ENCODE measurements around the gene BRAT1.

Gene BRAT1

DNA sequence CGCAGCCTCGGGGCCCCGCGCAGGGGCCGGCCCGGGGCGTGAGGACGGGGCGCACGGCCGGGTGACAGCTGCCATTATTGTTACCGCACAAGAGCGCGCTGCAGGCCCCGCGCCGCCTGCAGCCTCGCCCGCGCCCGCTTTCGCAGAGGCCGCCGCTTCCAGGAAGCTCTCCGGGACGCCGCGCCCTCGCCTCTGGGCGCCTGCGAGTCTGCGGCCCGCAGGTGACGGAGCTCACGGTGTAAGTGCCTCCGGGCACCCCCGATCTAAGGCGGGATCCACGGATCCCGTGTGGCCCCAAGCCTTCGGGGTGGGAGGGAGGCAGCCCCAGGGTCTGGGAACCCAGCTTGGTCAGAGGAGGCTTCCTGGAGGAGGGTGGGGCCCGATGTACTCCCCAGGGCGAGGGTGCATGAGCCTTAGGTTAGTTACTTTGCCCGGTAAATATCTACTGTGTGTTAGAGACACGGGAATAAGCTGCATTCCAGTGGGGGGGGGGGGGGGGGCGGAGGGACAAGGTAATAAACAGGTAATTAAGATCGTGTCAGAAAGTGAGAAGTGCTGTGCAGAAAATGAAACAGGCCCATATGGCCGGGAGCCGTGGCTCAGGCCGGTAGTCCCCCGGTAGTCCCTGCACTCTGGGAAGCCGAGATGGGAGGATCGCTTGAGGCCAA lies 4.1 kb upstream of the BRAT1 start:
- TF ChIP-seq, protein P1, sequence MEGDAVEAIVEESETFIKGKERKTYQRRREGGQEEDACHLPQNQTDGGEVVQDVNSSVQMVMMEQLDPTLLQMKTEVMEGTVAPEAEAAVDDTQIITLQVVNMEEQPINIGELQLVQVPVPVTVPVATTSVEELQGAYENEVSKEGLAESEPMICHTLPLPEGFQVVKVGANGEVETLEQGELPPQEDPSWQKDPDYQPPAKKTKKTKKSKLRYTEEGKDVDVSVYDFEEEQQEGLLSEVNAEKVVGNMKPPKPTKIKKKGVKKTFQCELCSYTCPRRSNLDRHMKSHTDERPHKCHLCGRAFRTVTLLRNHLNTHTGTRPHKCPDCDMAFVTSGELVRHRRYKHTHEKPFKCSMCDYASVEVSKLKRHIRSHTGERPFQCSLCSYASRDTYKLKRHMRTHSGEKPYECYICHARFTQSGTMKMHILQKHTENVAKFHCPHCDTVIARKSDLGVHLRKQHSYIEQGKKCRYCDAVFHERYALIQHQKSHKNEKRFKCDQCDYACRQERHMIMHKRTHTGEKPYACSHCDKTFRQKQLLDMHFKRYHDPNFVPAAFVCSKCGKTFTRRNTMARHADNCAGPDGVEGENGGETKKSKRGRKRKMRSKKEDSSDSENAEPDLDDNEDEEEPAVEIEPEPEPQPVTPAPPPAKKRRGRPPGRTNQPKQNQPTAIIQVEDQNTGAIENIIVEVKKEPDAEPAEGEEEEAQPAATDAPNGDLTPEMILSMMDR (IDR thresholded peaks at IDR 0.05; ENCODE audit: unreplicated experiment in 3 of 3) = no peak
- Mint-ChIP-seq H3K4me3 (peak overlapping the region; percentile 81 to 84 (median 83)), H3K27ac (peak overlapping the region in 1 of 3 experiments; percentile 50), H3K9me3 (no peaks in the 10 kb centered on the region), H3K27me3 (ENCODE audit: low read depth) (no peaks in the 10 kb centered on the region), H3K4me1 (peaks cover 11% of the 10 kb centered on the region), H3K36me3 (ENCODE audit: low read depth) (peaks cover 4% of the 10 kb centered on the region)

DNA sequence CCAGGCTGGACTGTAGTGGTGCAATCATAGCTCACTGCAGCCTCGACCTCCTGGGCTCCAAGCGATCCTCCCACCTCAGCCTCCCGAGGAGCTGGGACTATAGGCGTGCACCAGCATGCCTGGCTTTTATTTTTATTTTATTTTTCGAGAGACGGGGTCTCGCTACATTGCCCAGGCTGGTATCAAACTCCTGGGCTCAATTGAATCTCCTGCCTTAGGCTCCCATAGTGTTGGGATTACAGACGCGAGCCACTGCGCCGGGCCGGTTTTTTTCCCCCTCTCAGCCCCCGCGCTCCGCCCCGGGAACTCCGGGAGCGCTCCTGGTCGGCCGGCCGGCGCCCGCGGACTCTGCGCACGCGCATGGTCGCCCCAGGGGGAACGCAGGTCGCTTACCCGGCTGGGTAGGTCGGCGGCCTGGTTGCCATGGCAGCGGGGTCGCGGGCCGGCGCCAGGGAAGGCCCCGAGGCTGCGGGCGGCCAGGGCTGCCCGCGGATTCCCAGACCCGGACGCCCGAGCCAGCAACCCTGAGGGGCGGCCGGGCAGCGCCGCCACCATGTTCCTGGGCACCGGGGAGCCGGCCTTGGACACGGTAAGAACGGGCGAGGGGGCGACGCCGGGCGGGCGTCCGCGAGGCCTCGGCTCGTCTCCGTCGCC lies 3.4 kb upstream of the BRAT1 start, which contains the start of gene IQCE:
IQCE (plus strand) TSS at position 351 of the 654 bp plus-strand sequence; CDS start at position 554, 203 bp downstream.
- peaks cover 16% of the 10 kb centered on the region for H3K4me1 Mint-ChIP-seq
- peak within 1 kb of the TSS; percentile 70 to 91 (median 73) for H3K27ac Mint-ChIP-seq
- peaks cover 8% of the 10 kb centered on the region for H3K36me3 Mint-ChIP-seq (ENCODE audit: low read depth)
- no peaks in the 10 kb centered on the region for H3K9me3 Mint-ChIP-seq
- H3K4me3 Mint-ChIP-seq = peak within 1 kb of the TSS; percentile 83 to 91 (median 91)
- no peaks in the 10 kb centered on the region for H3K27me3 Mint-ChIP-seq (ENCODE audit: low read depth)
- TF ChIP-seq, protein P1 (IDR thresholded peaks at IDR 0.05; ENCODE audit: unreplicated experiment in 3 of 3) = no peak

DNA sequence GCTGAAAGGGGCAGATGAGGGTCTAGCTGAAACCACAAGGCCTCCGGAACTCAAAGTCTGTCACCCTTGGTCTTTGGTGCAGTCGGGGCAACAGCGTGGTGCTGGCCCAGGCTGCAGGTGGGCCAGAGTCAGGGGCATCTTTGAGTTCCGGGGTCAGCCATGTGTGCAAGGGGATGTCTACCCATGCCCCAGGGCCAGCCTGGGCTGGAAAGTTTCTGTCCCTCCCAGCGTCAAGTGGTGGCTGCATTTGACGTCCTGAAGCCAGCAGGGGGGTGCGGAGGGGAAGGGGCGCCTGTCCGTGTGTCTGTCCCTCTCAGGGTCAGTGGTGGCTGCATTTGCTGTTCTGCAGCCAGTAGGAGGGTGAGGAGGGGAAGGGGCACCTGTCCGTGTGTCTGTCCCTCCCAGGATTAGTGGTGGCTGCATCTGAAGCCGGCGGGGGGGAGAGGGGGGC lies 638 bp downstream of the BRAT1 start:
- H3K4me1 Mint-ChIP-seq = peaks cover 17% of the 10 kb centered on the region
- peaks cover 25% of the 10 kb centered on the region for H3K36me3 Mint-ChIP-seq (ENCODE audit: low read depth)
- H3K9me3 Mint-ChIP-seq = no peaks in the 10 kb centered on the region
- TF ChIP-seq, protein P1 (IDR thresholded peaks at IDR 0.05; ENCODE audit: unreplicated experiment in 3 of 3) = no peak
- H3K27me3 Mint-ChIP-seq (ENCODE audit: low read depth) = no peaks in the 10 kb centered on the region
- peak overlapping the region; percentile 86 to 89 (median 89) for H3K4me3 Mint-ChIP-seq
- H3K27ac Mint-ChIP-seq = peak overlapping the region; percentile 74 to 98 (median 91)

DNA sequence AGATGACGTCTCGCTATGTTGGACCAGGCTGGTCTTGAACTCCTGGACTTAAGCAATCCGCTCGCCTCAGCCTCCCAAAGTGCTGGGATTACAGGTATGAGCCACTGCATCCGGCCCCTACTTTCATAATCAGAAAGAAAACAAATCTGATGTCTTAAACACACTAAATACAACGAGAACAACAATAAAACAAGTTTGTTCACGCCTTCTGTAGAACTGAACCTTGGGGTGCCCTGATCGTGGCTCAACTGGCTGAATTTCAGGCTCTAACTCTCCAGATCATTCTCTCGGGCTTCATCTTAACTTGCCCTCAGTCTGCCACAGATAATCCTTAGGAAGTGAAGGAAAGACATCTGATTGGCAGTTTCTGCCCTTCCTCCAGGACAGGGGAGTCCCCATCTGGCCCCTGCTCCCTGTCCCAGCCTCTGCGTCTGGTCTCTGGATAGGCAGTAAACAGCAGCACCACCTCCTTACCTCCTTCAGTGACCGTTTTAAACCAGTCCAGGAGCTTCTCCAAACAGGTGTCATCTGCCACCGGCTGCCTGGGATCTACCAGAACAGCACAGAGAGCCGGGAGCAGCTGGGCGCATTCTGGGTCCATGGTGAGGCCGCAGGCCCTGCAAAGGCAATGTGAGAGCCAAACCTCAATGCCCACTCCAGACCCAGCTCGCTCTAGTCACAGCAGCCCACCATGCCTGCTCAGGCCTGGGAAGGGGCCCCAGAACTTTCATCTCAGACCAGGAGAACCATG lies 1.3 kb downstream of the BRAT1 start:
- peak overlapping the region; percentile 74 to 98 (median 91) for H3K27ac Mint-ChIP-seq

DNA sequence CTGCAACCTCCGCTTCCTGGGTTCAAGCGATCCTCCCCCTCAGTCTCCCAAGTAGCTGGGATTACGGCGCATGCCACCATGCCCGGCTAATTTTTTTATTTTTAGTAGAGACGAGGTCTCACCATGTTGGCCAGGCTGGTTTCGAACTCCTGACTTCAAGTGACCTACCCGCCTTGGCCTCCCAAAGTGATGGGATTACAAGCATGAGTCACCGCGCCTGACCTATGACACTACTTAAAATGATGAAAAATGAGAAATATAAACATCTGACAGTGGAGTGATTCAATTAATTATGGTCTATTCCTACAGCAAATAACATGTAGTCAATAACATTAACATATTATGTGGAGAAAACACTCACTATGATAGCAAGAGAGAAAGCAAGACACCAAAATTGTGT lies 2.2 kb downstream of the BRAT1 start:
- TF ChIP-seq, protein P1 (IDR thresholded peaks at IDR 0.05; ENCODE audit: unreplicated experiment in 3 of 3) = no peak
- H3K27me3 Mint-ChIP-seq (ENCODE audit: low read depth) = no peaks in the 10 kb centered on the region
- H3K9me3 Mint-ChIP-seq = no peaks in the 10 kb centered on the region
- H3K27ac Mint-ChIP-seq = peak overlapping the region; percentile 38 to 74 (median 44)
- H3K4me3 Mint-ChIP-seq = peak overlapping the region; percentile 62 to 89 (median 73)
- H3K36me3 Mint-ChIP-seq (ENCODE audit: low read depth) = peaks cover 34% of the 10 kb centered on the region
- peaks cover 13% of the 10 kb centered on the region for H3K4me1 Mint-ChIP-seq

More for the DNA sequence above, 1.3 kb downstream of the BRAT1 start:
- Mint-ChIP-seq H3K36me3 (ENCODE audit: low read depth) (peaks cover 31% of the 10 kb centered on the region), H3K4me3 (peak overlapping the region; percentile 86 to 89 (median 89)), H3K9me3 (no peaks in the 10 kb centered on the region), H3K4me1 (peaks cover 17% of the 10 kb centered on the region), H3K27me3 (ENCODE audit: low read depth) (no peaks in the 10 kb centered on the region)
- TF ChIP-seq, protein P1 (IDR thresholded peaks at IDR 0.05; ENCODE audit: unreplicated experiment in 3 of 3) = no peak
